ENCODE results near the gene ERBB2. TPM values are rescaled to one million over a fixed set of nuclear protein-coding genes. Genes with fewer than 3 reads are reported as not detected.

Gene ERBB2
- total and polyA plus RNA-seq, 2 of the 4 experiments (the other 2 are of a cell fraction) = 28.7 to 33.3 TPM

- Histone ChIP-seq H3K4me1 (ENCODE audit: control insufficient read depth, insufficient read depth, low read length) (peaks cover 4% of the 10 kb centered on the region; the same call in 1 of the 2 replicates), H4K8ac (ENCODE audit: low read depth in 2 of 2, low read length in 2 of 2) (no peak overlapping the region), H3K23ac (ENCODE audit: low read depth, low read length) (no peak overlapping the region), H2AK5ac (ENCODE audit: low read depth, low read length) (no peak overlapping the region), H3K4me3 (ENCODE audit: insufficient read depth, low read depth, low read length) (no peak overlapping the region), H2BK15ac (ENCODE audit: low read depth, low read length) (no peak overlapping the region), H3K14ac (replicated peaks; ENCODE audit: low read depth, low read length) (no peak overlapping the region), H3K18ac (ENCODE audit: low read depth, low read length) (no peak overlapping the region), H3K4me2 (ENCODE audit: low read depth, low read length) (no peak overlapping the region), H3K27ac (ENCODE audit: insufficient read depth, low read length) (no peak overlapping the region), H4K20me1 (ENCODE audit: insufficient read depth, low read length) (no peaks in the 10 kb centered on the region; the same call in none of the 2 replicates), H3K56ac (ENCODE audit: extremely low read depth, insufficient read depth, low read length) (no peak overlapping the region), H2BK120ac (ENCODE audit: low read depth, low read length) (no peak overlapping the region), H2BK5ac (ENCODE audit: low read depth, low read length, poor library complexity, severe bottlenecking) (no peak overlapping the region), H4K5ac (ENCODE audit: low read depth, low read length) (no peak overlapping the region), H3K79me1 (ENCODE audit: low read depth in 1 of 2, low read length in 2 of 2) (peaks cover 0 to 4% of the 10 kb centered on the region in 2 experiments; a peak in 1 of 4 replicates), H2AK9ac (replicated peaks; ENCODE audit: low read depth, low read length, poor library complexity) (peak overlapping the region; percentile 55), H3K9me3 (ENCODE audit: control insufficient read depth, insufficient read depth, low read length) (no peaks in the 10 kb centered on the region), H3K4ac (ENCODE audit: low read depth, low read length) (no peak overlapping the region), H3K36me3 (ENCODE audit: control insufficient read depth, insufficient read depth, low read length) (peaks cover 40% of the 10 kb centered on the region), H2BK20ac (ENCODE audit: low read depth, low read length) (no peak overlapping the region), H3K9ac (ENCODE audit: low read depth, low read length) (no peak overlapping the region), H2AFZ (replicated peaks; ENCODE audit: low read length, poor library complexity) (no peak overlapping the region), H4K91ac (ENCODE audit: insufficient read depth, low read depth, low read length) (no peak overlapping the region), H3K9me1 (ENCODE audit: insufficient read depth, low read length) (no peaks in the 10 kb centered on the region), H3K27me3 (ENCODE audit: control insufficient read depth, insufficient read depth, low read length) (no peaks in the 10 kb centered on the region)
- intact Hi-C loops (cut with micrococcal nuclease) = no loop called here
- in situ Hi-C loops (cut with MboI; ENCODE audit: low sequenced_read_pairs) = no loop called here
- ChIA-PET POLR2A (ENCODE audit: unreplicated experiment) (no interaction called here), CTCF (no interaction called here)
- DNase-seq (no peak), ATAC-seq (ENCODE audit: low read depth) (no peak)
- 89% methylated on average over 17 of the region's 35 CpGs; no CpG with 5 or more reads in 1 of the 2 experiments for WGBS, 2 experiments (ENCODE audit: extremely low coverage in 2 of 2, insufficient read length in 1 of 2)
- BruUV-seq (replicated peaks) = no TSS peak
- dilution Hi-C loops (cut with HindIII; ENCODE audit: low sequenced_read_pairs, unreplicated experiment) = no loop called here
- TF ChIP-seq MAZ (IDR thresholded peaks at IDR 0.05; ENCODE audit: borderline replicate concordance, low read depth, low read length) (no peak), SMC3 (IDR thresholded peaks at IDR 0.05; ENCODE audit: low read depth, low read length) (no peak), RCOR1 (IDR thresholded peaks at IDR 0.05; ENCODE audit: insufficient replicate concordance, low read length) (no peak)
Measured at GRCh38 chr17:39660397-39661385, 39.2 kb upstream of the ERBB2 start.

Data from IMR-90 (cell line).